ENCODE results near the gene GAS2L1.

DNA sequence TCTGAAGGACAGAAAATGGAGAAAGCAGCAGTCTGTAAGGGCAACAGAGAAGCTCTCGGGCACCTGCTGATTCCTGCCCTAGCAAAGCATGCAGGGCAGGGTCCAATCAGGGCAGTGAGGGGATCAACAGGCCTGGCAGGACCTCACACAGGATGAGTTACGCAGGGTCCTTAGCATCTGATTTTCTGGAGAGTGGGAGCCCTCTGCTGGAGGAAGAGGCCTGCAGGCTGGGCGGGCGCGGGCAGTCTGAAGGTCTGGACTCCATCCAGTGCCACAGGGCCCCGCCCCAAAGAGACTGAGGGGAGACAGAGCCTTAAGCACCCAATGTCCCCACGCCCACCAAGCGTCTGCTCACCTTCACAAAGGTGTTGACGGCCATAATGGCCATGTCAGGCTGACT, 53.0 kb downstream of the GAS2L1 start:
- TF ChIP-seq, protein P1, sequence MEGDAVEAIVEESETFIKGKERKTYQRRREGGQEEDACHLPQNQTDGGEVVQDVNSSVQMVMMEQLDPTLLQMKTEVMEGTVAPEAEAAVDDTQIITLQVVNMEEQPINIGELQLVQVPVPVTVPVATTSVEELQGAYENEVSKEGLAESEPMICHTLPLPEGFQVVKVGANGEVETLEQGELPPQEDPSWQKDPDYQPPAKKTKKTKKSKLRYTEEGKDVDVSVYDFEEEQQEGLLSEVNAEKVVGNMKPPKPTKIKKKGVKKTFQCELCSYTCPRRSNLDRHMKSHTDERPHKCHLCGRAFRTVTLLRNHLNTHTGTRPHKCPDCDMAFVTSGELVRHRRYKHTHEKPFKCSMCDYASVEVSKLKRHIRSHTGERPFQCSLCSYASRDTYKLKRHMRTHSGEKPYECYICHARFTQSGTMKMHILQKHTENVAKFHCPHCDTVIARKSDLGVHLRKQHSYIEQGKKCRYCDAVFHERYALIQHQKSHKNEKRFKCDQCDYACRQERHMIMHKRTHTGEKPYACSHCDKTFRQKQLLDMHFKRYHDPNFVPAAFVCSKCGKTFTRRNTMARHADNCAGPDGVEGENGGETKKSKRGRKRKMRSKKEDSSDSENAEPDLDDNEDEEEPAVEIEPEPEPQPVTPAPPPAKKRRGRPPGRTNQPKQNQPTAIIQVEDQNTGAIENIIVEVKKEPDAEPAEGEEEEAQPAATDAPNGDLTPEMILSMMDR (IDR thresholded peaks at IDR 0.05): peak; percentile 33; the same call in 1 of the 2 replicates
- TF ChIP-seq ZFX (IDR thresholded peaks at IDR 0.05; ENCODE audit: borderline replicate concordance): no peak

All from 22Rv1 (cell line).